ENCODE results near the gene PRSS8.
"Not testable (repeated sequence)": the region's sequence is repeated elsewhere in the genome, so short reads cannot be mapped to it uniquely, and the experiment has no call there.

PRSS8 gene

DNA sequence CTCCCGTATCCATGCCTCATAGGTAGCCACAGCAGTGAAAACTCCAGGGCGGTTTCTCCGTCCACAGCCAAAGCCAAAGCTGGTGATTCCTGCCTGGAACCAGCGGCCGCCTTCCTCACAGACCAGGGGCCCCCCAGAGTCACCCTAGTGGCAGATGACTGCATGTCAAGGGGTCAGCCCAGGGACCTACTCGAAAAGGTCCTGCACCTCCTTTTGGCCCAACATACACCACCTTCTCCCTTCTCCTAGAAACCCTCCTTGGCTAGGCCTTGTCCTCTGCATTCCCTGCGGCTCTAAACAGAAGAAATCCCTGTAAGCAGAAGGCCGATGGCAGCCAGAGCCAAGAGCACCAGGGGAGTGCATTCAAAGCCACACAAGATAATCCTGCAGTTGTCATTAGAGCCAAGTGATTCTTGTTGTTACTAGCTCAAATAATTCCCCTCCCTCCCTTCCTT is 8.2 kb upstream of the PRSS8 start:
- no peak for DNase-seq

DNA sequence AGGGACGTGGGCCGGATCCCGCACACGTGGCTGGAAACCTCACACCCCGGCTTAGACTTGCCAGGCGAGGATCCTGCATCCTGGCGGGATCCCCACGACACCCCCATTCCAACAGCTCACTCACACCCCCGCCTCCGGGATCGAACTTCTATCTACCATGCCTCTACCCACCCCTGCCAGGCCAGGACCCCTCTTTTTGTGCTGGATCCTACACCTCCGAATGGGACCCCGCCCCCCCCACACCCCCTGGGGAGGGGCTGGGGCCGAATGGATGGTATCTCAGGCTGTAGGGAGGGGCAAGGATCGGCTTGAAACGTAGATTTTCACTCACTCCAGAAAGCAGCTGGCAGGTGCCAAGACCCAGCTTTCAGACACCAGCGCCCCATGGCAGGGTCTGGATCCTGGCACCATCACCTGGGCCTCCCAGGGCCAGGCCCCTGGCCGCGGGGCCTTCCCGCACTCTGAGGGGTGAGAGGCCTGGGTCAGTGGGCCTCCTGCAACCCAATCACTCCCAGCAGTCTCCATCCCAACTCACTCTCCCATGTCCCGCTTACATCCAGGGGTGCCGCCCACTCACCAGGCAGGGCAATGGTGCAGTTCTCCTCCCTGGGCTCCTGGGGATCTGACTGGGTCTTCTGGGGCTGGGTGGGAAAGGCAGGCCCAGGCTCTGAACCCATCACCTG is 7.6 kb upstream of the PRSS8 start:
- no peak for DNase-seq

DNA sequence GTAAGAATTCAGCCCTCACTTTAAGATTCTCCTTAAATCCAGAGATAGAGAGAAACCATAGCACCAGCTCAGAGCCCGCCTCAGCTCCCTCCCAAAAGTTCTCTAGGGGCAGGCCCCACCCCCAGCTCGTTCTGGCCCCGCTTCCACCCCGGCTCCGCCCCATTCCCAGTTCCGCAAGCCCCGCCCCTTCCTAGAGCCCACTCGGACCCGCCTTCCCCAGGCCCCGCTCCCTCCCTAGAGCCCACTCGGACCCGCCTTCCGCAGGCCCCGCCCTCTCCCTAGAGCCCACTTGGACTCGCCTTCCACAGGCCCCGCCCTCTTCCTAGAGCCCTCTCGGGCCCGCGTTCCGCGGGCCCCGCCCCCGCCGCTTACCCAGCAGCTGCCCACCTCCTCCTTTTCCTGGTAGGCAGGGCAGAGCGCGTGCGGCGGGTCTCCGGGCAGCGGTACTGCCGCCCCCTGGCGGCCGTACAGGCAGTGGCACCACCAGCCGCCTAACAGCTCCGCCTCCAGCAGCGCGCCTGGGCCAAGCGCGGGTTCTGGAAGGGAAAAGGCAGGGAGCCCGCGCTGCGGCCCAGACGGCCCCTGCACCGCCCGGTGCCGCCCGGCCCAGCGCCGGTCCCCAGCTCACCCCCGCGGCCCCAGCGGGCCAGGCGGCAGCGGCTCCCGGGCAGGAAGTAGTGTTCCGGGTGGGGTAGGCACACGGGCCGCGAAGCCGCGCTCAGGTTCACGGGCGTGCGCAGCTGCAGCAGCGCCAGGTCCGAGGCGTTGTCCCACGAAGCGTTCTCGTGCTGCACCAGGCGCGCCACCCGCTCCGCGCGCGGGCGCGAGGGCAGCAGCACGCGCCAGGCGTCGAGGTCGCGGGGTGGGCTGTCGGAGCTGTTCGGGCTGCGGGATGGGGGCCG is 6.8 kb upstream of the PRSS8 start:
- DNase-seq = peak; percentile 94 to 99

DNA sequence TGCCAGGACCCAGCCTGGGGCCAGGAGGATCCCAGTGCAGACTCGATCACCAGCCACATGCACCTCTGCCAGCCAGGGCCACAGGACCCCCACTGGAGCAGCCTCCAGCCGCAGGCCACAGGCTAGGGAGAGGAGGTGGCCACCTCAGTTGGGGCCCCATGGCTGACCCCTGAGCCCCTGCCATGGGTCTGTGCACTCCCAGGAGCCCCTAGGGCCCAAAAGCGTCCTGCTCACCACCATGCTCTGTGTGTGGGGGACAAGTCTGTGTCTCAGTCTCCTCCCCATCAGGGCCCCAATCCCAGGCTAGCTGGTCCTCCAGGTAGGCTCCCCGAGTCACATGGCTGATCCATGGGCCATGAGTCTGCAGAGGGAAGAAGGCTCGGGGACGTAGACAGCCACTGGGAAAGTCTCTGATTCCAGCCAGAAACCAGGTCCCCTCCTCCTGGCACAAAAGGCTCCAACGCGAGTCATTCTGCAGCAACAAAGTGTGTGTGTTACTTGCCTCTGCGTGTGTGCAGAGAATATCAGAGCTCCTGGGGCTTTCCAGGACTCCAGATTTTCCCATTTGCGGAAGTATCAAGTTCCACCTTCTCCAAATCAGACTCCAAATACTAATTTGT is 6.1 kb upstream of the PRSS8 start:
- no peak for DNase-seq

DNA sequence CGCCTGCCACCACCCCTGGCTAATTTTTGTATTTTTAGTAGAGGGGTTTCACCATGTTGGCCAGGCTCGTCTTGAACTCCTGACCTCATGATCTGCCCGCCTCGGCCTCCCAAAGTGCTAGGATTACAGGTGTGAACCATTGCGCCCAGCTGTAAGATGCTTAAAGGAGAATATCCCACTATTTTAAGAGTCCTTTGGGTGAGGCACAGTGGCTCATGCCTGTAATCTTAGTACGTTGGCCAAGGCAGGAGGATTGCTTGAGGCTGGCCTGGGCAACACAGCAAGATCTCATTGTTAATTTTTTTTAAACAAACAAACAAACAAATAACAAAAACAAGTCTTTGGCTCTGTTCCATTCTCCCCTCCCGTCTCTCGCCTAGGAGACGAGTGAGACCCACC is 5.5 kb upstream of the PRSS8 start:
- not testable (repeated sequence) for DNase-seq

DNA sequence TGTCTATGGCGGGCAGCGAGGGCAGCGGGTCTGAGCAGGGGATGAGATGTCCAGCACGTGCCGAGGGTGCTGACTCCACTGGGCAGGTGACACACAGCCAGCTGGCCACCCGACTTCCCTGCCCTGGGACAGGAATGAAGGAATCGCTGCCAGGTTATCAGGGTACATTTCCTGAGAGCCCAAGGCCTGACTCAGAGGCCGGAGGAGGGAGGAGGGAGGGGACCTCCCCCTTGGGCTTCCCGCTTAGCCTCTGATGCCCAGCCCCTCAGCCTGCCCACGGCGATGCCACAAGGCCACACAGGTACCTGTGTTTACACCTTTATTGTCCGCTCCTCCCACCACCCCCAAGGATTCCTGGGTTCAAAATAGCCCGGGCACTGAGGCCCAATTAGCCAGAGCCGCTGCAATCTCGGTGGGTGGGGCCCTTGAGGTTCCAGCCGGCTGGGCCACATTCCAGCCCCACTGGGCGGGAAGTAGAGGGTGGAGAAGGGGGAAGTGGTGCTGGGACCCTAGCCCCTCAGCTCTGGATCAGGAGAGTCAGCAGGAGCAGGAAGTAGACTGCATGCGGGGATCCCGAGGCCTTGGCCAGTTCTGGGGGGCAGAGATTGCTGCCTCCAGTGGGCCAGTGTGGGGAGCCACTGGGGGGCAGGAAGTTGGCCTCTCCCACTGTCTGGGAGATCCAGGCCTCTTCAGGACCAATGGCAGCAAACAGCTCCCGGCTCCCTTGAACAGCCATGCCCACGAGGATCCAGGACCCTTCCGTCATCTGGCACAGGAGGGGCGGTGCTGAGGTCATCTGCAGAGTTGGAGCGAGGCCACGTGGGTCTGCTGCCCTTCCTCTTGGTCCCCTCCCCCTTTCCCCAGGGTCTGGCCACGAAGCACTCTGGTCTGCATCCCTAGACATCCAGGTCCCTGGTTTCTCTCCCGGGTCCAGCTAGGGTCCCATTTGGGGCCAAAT is 3.4 kb upstream of the PRSS8 start:
- no peak for DNase-seq

DNA sequence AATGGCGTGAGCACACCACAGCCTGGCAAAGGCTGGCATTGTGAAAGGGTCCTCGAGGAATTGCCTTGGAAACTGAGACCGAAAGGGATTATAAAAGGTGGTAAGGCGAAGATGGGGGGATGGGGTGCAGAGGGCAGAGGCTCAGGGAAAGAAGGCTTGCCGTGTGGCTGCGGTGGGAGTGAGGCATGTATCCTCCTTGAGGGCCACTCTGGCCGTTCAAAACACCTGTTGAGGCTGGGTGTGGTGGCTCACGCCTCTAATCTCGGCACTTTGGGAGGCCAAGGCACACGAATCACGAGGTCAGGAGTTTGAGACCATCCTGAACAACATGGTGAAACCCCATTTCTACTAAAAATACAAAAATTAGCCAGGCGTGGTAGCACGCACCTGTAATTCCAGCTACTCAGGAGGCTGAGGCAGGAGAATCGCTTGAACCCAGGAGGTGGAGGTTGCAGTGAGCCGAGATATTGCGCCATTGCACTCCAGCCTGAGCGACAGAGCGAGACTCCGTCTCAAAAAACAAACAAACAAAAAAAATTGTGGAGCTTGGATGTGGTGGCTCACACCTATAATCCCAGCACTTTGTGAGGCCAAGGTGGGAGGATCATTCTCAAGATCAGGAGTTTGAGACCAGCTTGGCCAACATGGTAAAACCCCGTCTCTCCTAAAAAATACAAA is 1.4 kb upstream of the PRSS8 start:
- not testable (repeated sequence) for DNase-seq

DNA sequence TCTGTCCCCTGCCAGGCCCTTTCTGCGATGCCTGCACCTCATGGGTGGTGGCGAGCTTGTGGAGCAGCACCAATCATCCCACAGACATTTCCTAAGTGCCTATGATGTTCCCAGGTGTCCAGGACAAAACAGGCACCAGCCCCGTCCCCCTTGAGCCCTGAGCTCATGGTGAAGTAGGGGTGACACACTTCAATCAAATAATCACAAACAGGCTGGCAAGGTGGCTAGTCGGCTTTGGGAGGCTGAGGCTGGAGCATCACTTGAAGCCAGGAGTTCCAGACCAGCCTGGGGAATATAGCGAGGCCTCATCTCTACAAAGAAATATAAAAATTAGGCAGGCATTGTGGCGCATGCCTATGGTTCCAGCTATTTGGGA is 748 bp upstream of the PRSS8 start:
- DNase-seq = no peak

DNA sequence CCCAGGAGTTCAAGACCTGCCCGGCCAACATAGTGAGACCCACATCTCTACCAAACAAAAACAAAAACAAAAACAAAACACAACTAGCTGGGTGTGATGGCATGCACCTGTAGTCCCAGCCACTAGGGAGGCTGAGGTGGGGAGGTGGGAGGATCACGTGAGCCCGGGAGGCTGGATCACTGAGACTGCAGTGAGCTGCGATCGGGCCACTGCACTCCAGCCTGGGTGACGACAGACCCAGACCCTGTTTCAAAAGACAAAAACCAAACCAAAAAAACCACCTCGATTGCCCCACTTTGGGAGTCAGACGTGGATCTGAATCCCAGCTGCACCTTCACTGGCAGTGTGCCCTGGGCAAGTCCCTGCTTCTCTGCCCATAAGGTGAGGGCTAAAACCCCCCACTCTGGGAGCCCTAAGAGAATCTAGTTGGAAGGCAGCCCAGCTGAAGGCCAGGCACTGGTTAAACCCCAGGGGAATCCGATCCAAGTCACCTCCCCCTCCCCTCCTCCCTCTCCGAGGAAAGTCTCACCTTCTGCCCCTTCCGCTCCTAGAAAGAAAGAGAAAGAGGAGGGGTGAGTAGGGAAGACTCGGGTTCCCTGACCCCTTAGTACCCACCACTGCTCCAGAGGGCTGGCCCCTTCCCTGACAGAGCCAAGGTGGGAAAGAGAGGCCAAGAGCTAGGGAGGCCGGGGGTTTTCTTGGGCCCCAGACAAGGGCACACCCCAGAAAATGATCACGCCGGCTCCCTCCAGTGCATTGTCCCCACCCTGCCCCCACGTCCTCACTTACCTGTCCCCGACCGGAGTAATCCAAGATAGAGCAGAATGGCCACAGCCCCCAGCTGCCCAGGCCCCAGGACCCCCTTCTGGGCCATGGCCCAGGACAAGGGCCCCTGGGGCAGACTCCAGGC is 647 bp downstream of the PRSS8 start:
- peak; percentile 21 to 41 for DNase-seq

DNA sequence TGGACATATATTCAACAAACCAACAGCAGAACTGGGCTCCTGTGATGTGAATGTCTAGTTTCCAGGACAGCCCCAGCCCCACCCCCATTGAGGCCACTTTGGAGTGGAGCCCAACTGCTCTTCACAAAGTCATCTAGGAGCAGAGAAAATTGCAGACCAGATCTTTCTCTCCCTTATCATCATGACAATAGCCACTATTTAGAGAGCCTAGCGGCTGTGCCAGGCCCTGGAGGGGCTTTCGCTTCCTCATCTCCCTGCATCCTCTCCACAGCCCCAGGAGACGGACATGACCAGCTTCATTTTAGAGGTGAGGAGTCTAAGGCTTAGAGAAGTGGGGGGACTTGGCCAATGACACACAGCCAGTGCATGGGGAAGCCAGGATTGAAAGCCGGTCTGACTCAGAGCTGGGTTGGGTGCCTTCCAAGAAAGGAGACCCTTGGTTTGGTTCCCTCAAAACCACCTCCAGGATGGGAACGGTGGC is 1.4 kb downstream of the PRSS8 start:
- no peak for DNase-seq

DNA sequence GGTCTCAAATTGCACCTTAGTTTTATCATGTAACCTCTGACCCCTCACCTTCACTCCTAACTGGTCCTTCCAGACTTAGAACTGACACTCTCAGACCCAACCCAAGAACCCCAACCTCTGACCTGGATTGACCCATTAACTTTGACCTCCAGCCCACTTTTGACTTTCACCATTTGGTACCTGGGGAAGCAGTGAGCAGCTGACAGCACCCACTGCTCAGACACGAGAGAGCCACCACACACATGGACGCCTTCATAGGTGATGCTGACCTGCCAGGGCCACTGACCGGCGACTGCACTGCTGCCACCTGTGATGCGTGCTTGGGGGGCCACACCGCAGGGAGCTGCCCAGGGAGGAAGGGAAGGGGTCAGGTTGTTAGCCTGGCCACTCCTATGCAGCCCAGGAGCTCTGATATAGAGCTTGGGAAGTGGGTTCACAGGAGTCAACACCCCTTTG is 2.5 kb downstream of the PRSS8 start:
- no peak for DNase-seq

DNA sequence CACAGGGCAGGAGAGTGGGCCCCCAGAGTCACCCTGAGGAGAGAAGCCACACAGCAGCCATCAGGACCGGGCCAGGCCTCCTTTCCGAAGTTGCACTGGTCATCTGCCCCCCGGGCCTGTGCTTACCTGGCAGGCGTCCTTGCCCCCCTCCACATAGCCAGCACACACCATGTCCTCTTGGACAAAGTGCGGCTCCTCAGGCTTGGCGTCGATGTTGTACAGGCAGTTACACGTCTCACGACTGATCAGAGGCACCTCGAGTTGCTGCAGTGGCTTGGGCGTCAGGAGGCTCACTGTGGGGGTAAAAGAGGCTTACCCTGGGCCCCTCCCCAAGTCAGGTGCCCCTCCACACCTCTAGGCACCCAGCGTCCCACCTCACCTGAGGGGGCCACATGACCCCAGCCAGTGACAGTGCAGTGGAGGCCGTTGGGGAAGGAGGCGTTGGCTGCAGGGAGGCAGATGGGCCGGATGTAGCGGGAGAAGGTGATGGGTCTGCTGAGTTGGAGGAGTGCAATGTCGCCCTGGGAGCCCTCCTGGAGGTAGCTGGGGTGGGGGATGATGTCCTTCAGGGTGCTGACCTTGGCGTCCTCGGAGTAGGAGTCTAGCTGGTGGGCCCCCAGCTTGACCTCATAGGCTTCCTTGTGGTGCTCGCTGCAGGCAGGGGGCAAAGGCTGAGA is 3.1 kb downstream of the PRSS8 start:
- no peak for DNase-seq

DNA sequence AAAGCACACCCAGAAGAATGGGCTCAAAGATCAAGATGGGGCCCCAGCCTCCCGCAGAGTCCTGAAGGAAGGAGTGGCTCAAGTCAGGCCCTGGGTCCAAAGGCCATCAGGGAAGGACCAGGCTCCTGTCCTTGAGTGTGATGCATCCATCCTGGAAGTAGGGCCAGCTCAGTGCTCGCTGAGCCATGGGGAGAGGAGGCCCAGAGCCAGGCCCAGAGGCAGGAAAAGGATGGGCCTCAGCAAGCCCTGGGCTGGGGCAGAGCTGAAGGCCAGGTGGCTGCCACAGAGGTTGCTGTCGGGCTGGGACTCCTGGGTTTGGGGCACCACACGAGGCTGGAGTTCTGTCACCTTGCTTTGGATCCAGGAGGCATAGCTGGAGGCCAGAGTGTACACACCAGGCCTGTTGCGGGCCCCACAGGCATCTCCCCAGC is 3.7 kb downstream of the PRSS8 start:
- no peak for DNase-seq

DNA sequence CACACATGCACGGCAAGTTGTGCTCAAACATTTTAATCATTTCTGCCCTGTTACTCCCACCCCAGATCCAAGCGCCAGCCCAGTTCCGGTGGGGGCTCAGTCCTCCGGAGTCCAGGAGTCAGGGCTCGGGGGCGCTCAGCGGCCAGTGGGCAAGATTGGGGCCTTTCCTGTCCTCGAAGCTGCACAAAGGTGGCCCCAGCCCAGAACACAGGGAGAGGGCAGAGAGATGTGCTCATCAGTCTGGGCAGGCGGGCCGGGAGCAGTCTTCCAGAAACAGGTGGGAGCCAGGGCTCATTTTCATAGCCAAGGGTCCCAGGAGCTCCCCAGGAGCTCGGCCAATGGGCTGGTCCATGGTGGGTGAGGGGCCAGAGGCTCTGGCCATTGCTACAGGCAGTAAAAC is 4.1 kb downstream of the PRSS8 start:
- no peak for DNase-seq

DNA sequence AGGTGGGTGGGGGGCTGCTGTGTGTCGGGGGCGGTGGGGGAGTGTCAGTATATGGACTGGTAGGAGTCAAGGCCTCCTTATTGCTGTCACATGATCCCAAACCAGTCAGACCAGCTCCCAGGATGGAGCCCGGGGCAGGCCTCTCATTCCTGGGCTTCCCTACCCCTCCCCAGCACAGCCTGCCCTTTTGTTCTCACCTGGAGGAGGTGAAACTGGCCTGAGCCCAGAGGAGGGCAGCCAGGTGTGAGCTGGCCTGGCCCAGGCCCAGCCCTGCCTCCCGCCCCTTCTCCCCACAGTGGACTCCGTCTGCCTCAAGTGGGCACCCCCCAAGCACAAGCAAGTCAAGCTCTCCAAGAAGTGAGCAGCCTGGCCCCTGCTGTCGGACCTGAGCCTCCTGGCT is 4.6 kb downstream of the PRSS8 start:
- DNase-seq = no peak

DNA sequence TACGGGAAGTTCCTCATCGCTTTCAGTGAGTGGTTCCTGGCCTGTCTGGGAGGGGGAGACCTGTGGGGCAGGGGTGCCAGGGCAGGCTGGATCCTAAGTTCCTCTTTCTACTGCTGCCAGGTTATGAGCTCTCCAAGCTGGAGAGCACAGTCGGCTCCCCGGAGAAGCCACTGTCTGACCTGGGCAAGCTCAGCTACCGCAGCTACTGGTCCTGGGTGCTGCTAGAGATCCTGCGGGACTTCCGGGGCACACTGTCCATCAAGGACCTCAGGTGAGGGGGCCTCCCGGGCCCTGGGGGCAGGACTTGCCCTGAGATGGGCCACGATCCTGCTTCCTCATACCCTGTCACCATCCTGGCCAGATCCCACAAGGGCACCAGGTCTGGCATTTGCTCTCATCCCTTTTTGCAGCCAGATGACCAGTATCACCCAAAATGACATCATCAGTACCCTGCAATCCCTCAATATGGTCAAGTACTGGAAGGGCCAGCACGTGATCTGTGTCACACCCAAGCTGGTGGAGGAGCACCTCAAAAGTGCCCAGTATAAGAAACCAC is 5.1 kb downstream of the PRSS8 start:
- no peak for DNase-seq

DNA sequence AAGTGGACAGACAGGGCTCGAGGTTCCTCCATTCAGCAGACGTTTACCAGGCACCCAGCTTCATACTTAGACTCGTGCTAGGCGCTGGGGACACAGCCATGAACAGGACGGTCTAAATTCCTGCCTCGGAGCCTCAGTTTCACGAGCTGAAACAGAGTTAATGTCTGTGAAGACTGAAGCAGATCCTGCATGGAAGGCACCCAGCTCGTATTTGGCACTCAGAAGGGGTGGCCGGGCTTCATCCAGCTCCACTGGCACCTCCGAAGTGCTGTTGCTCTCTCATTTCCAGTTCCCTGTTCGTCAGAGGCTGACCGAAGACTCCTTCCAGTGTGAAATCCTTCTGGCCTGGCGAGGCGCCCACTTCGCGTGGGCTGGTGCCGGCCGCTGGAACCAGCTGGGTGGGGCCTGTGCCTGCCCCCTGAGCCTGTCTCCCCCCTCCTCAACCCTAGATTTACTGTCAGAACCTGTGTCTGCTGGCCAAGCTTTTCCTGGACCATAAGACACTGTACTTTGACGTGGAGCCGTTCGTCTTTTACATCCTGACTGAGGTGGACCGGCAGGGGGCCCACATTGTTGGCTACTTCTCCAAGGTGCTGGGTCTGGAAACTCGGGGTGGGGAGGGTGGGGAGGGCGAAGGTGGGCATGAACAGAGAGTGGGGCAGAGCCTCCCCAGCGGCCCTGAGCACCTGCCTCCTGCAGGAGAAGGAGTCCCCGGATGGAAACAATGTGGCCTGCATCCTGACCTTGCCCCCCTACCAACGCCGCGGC is 5.8 kb downstream of the PRSS8 start:
- DNase-seq = no peak

DNA sequence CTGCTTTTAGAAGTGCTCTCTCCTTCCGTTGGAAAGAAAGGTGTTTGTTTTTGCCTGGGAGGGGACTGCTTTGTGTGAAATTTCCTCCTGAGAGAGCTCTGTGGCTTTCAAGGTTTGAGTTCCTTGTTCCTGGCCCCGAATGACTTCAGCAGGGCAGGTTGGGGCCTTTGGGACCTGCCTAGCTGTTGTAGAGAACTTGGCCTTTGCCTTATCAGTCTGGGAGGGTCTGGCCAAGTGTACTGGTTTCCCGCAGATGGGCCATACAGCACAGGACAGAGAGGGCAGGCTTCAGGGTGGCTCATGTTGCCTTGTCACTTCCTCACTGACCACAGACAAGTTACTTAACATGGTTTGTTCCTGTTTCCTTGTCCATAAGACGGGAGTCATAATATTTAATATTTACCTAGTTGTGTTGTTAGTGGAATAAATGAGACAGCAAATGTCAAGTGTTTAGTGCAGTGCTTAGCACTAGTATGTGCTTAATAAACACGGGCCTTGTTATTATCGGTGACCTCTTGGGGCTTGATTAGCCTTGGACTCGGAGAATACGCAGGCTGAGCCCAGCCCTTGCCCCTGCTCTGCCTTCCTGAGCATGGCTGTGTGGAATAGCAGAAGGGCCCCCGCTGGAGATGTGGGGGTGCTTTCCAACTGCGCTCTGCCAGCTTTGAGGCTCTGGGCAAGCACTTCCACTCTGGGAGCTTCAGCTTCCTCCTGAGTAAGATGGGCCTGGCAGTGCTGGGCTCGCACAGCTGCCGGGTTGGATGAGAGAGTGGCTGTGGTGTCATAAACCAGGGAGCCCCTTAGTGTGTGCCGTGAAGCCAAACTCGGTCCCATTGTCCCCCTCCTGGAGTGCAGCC is 6.6 kb downstream of the PRSS8 start:
- DNase-seq = no peak

Data from NCI-H526 (cell line).